Keratinocyte (primary cell): ENCODE results near the gene MIA.

ENCODE experiments used
- EZH2 ChIP-seq: IDR thresholded peaks from one replicate; pipeline ENCODE4 v1.6.1; 2012; ENCODE audit warnings: inconsistent platforms, mild to moderate bottlenecking, low read length, moderate library complexity
- TF ChIP-seq, protein P1 (sequence below), 3 experiments: IDR thresholded peaks in 1 of 3; conservative IDR thresholded peaks in 1 of 3; optimal IDR thresholded peaks in 1 of 3; 2 replicates in 2 of 3; 3 replicates in 1 of 3; pipeline versions ENCODE3 to v1.5.1; 2011; ENCODE audit warnings: low read length in 3 of 3, mild to moderate bottlenecking in 3 of 3, moderate library complexity in 2 of 3, control low read depth in 1 of 3, inconsistent platforms in 1 of 3; ENCODE audit not compliant: insufficient read depth in 2 of 3; ENCODE audit errors: extremely low read depth in 1 of 3

DNA sequence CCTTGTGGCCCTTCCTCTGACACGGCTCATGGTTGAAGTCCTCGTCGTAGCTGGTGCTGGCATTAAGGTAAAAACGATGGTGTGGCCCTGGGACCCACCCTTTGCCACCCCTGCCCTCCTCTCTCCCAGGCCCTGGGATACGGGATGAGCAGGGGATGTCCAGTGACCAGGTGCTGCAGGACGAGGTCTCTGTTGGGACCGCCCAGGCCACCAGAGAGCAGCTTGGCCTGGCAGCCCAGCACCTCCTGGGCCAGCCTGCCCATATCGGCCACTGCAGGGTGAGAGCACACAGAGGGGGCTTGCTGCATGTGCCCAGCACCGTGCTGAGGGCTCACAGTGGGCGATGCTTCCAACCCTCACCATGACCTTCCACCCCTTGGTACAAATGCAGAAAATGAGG lies 31.4 kb upstream of the MIA start:
- TF ChIP-seq, protein P1, sequence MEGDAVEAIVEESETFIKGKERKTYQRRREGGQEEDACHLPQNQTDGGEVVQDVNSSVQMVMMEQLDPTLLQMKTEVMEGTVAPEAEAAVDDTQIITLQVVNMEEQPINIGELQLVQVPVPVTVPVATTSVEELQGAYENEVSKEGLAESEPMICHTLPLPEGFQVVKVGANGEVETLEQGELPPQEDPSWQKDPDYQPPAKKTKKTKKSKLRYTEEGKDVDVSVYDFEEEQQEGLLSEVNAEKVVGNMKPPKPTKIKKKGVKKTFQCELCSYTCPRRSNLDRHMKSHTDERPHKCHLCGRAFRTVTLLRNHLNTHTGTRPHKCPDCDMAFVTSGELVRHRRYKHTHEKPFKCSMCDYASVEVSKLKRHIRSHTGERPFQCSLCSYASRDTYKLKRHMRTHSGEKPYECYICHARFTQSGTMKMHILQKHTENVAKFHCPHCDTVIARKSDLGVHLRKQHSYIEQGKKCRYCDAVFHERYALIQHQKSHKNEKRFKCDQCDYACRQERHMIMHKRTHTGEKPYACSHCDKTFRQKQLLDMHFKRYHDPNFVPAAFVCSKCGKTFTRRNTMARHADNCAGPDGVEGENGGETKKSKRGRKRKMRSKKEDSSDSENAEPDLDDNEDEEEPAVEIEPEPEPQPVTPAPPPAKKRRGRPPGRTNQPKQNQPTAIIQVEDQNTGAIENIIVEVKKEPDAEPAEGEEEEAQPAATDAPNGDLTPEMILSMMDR (optimal IDR thresholded peaks at IDR 0.05 in 1 of 3, IDR thresholded peaks at IDR 0.05 in 1 of 3, conservative IDR thresholded peaks at IDR 0.05 in 1 of 3; ENCODE audit: extremely low read depth in 1 of 3, insufficient read depth in 2 of 3, low read length in 3 of 3): no peak
- TF ChIP-seq EZH2: no peak
